SK-N-MC (cell line): Measurements from ENCODE around the gene TMEM117.

Experiments
- EZH2 ChIP-seq: fragments of 200-600 bp; sonication (generic); IDR thresholded peaks from one replicate; pipeline ENCODE4 v1.6.1; 2017; ENCODE audit warnings: antibody characterized with exemption
- FOXP2 ChIP-seq: optimal IDR thresholded peaks from 2 replicates; pipeline ENCODE3; 2011; ENCODE audit warnings: mild to moderate bottlenecking, moderate library complexity; ENCODE audit not compliant: insufficient read depth; ENCODE audit errors: extremely low read length, control extremely low read depth
- POLR2AphosphoS5 ChIP-seq: IDR thresholded peaks from 2 replicates; pipeline ENCODE4 v1.6.1; 2012; ENCODE audit warnings: mild to moderate bottlenecking, low read depth, low read length, borderline replicate concordance

GRCh38 chr12:44117337-44117736 is 281.5 kb downstream of the TMEM117 start:
- TF ChIP-seq POLR2AphosphoS5 (no peak), EZH2 (no peak), FOXP2 (no peak)
